ENCODE results near the gene GTF2F1. TPM values are rescaled to one million over a fixed set of nuclear protein-coding genes. Genes with fewer than 3 reads are reported as not detected.
"Not testable (repeated sequence)": the region's sequence is repeated elsewhere in the genome, so short reads cannot be mapped to it uniquely, and the experiment has no call there.

Gene GTF2F1
- total RNA-seq, 1 experiment from 2014 or later = 65.6 TPM

DNA sequence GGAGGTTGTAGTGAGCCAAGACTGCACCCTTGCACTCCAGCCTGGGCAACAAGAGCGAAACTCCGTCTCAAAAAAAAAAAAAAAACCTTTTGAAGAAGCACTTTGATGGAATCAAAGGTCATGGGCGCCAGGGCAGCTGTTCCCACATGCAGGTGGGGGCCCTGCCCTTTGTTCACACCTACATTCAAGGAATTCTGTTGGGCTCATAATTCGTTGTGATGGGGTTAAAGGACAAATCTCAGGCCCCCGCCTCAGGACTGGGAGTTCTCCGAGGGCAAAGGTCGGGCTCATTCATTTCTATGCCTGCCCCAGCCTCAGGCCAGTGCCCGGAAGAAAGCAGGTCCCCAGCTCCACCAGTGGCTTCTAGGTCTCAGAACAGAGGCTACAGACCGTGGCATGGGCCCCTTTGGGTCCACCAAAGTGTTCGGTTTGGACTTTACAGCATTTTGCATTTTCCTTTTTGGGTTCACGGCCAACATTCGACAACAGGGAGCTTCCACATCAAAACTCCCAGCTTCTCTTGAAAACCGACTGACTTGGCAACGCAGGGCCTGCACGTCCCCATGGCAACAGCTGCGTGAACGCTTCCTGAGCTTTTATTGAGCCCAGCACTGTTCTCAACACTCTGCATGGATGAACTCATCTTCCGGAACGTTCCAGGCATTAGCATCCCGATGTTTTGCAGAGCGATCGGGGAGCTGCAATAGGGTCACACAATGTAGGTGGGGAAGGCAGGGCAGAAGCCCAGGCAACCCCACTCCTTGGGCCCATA is 10.1 kb upstream of the GTF2F1 start:
- Mint-ChIP-seq H3K4me3 (ENCODE audit: unreplicated experiment) (no peak overlapping the region), H3K27me3 (ENCODE audit: insufficient read depth, unreplicated experiment) (no peaks in the 10 kb centered on the region), H3K4me1 (ENCODE audit: insufficient read depth, unreplicated experiment) (no peaks in the 10 kb centered on the region), H3K36me3 (ENCODE audit: insufficient read depth, unreplicated experiment) (no peaks in the 10 kb centered on the region), H3K9me3 (ENCODE audit: unreplicated experiment) (no peaks in the 10 kb centered on the region), H3K27ac (ENCODE audit: low read depth, unreplicated experiment) (no peak overlapping the region)
- intact Hi-C loops (cut with micrococcal nuclease) = no loop called here
- no TSS peak for BruUV-seq (replicated peaks)
- ChIA-PET CTCF (interaction anchor here (0.7 kb wide), 1 partner anchor 184 kb away, joined by 3 read pairs; no protein-coding TSS in a partner anchor), POLR2A (no interaction called here)
- TF ChIP-seq, protein P1, sequence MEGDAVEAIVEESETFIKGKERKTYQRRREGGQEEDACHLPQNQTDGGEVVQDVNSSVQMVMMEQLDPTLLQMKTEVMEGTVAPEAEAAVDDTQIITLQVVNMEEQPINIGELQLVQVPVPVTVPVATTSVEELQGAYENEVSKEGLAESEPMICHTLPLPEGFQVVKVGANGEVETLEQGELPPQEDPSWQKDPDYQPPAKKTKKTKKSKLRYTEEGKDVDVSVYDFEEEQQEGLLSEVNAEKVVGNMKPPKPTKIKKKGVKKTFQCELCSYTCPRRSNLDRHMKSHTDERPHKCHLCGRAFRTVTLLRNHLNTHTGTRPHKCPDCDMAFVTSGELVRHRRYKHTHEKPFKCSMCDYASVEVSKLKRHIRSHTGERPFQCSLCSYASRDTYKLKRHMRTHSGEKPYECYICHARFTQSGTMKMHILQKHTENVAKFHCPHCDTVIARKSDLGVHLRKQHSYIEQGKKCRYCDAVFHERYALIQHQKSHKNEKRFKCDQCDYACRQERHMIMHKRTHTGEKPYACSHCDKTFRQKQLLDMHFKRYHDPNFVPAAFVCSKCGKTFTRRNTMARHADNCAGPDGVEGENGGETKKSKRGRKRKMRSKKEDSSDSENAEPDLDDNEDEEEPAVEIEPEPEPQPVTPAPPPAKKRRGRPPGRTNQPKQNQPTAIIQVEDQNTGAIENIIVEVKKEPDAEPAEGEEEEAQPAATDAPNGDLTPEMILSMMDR (IDR thresholded peaks at IDR 0.05; ENCODE audit: unreplicated experiment) = no peak
- DNase-seq (ENCODE audit: unreplicated experiment) = no peak

DNA sequence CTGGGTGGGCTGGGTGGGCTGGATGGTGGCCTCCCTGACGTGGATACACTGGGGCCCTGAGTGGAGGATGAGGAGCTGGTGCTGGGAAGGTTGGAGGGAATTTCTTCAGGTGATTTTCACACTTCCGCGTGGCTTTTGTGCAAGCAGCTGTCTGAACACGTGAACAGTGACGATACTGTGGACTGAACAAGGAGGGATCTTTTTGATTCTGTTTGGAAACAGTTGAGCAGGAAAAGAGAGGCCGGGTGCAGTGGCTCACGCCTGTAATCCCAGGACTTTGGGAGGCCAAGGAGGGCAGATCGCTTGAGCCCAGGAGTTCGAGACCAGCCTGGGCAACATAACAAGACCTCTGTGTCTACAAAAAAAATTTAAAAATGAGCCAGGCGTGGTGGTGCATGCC is 9.1 kb upstream of the GTF2F1 start:
- BruUV-seq (replicated peaks) = no TSS peak
- Mint-ChIP-seq H3K27me3 (ENCODE audit: insufficient read depth, unreplicated experiment) (no peaks in the 10 kb centered on the region), H3K9me3 (ENCODE audit: unreplicated experiment) (no peaks in the 10 kb centered on the region), H3K4me3 (ENCODE audit: unreplicated experiment) (no peak overlapping the region), H3K27ac (ENCODE audit: low read depth, unreplicated experiment) (no peak overlapping the region), H3K4me1 (ENCODE audit: insufficient read depth, unreplicated experiment) (no peaks in the 10 kb centered on the region), H3K36me3 (ENCODE audit: insufficient read depth, unreplicated experiment) (no peaks in the 10 kb centered on the region)
- DNase-seq (ENCODE audit: unreplicated experiment) = no peak
- intact Hi-C loops (cut with micrococcal nuclease) = no loop called here
- ChIA-PET CTCF (interaction anchor here (0.8 kb wide), 1 partner anchor 24 kb away, joined by 3 read pairs; no protein-coding TSS in a partner anchor), POLR2A (no interaction called here)
- TF ChIP-seq, protein P1 (IDR thresholded peaks at IDR 0.05; ENCODE audit: unreplicated experiment) = no peak

DNA sequence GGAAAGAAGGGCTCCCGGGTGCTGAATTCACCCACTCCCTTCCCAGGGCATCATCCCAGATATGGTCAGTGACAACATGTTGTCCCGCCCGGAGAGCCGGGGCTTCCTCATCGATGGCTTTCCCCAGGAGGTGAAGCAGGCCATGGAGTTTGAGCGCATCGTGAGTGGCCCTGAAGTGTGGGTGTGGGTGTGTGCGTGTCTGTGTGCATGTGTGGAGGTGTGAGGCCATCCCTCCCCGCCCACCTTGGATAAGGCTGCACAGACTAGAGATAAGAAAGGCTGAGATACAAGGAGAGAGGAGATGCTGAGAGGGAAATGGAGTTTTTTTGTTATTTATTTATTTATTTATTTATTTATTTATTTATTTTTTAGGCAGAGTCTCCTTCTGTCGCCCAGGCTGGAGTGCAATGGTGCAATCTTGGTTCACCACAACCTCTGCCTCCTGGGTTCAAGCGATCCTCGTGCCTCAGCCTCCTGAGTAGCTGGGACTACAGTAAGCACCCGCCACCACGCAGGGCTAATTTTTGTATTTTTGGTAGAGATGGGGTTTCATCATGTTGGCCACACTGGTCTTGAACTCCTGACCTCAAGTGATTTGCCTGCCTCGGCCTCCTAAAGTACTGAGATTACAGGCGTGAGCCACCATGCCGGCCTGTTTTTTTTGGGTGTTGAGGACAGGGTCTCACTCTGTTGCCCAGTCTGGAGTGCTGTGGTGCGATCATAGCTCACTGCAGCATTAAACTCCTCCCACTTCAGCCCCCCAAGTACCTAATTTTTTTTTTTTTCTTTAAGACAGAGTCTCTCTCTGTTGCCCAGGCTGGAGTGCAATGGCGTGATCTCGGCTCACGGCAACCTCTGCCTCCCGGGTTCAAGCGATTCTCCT is 7.3 kb upstream of the GTF2F1 start:
- BruUV-seq (replicated peaks); H3K27me3 Mint-ChIP-seq (ENCODE audit: insufficient read depth, unreplicated experiment); H3K27ac Mint-ChIP-seq (ENCODE audit: low read depth, unreplicated experiment); POLR2A ChIA-PET; H3K36me3 Mint-ChIP-seq (ENCODE audit: insufficient read depth, unreplicated experiment); H3K9me3 Mint-ChIP-seq (ENCODE audit: unreplicated experiment); H3K4me3 Mint-ChIP-seq (ENCODE audit: unreplicated experiment); H3K4me1 Mint-ChIP-seq (ENCODE audit: insufficient read depth, unreplicated experiment); intact Hi-C loops (cut with micrococcal nuclease); DNase-seq (ENCODE audit: unreplicated experiment): not testable (repeated sequence)
- CTCF ChIA-PET = interaction anchor here (0.7 kb wide), 1 partner anchor 1932 kb away, joined by 3 read pairs; no protein-coding TSS in a partner anchor

DNA sequence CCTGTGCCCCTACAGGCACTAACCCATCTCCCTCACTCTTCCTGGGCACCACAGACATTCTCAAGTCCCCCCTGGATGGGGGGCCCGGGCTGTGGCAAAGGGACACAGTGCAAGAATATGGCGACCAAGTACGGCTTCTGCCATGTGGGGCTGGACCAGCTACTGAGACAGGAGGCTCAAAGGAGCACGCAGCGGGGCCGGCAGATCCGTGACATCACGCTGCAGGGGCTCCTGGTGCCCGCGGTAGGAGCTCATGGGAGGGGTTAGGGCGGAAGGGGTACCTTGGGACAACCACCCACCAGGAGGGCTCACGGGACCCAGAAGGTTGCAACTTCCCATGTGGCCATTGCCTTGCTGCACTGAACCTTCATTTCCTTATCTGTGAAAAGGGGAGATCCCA is 3.3 kb upstream of the GTF2F1 start:
- H3K4me3 Mint-ChIP-seq (ENCODE audit: unreplicated experiment) = no peak overlapping the region
- intact Hi-C loops (cut with micrococcal nuclease) = no loop called here
- H3K27me3 Mint-ChIP-seq (ENCODE audit: insufficient read depth, unreplicated experiment) = no peaks in the 10 kb centered on the region
- no peak overlapping the region for H3K27ac Mint-ChIP-seq (ENCODE audit: low read depth, unreplicated experiment)
- peaks cover 8% of the 10 kb centered on the region for H3K36me3 Mint-ChIP-seq (ENCODE audit: insufficient read depth, unreplicated experiment)
- peaks cover 13% of the 10 kb centered on the region for H3K4me1 Mint-ChIP-seq (ENCODE audit: insufficient read depth, unreplicated experiment)
- ChIA-PET CTCF (no interaction called here), POLR2A (no interaction called here)
- BruUV-seq (replicated peaks) = no TSS peak
- TF ChIP-seq, protein P1 (IDR thresholded peaks at IDR 0.05; ENCODE audit: unreplicated experiment) = no peak
- H3K9me3 Mint-ChIP-seq (ENCODE audit: unreplicated experiment) = no peaks in the 10 kb centered on the region
- DNase-seq (ENCODE audit: unreplicated experiment) = no peak

Data from MCF 10A (cell line).